Right atrium auricular region (tissue), 2 donors: Measurements from ENCODE around the gene METTL5. TPM values are rescaled to one million over a fixed set of nuclear protein-coding genes. Genes with fewer than 3 reads are reported as not detected.

Experiments used
- DNase-seq: peaks from one replicate; pipeline ENCODE4 v3.0.0-alpha.2; 2019; ENCODE audit warnings: low spot score
- H3K27ac ChIP-seq, 2 donors: fragments of 200-600 bp; sonication (generic); 1 replicate in 1 of 2; 2 replicates in 1 of 2; pipeline ENCODE4 v1.5.1; 2016 to 2019
- H3K27me3 ChIP-seq, 2 donors: fragments of 200-600 bp; sonication (generic); one replicate each; pipeline versions ENCODE4 v1.5.1 to v1.6.0; 2017 to 2019
- H3K36me3 ChIP-seq: fragments of 200-600 bp; sonication (generic); one replicate; pipeline ENCODE4 v1.5.1; 2016
- H3K4me1 ChIP-seq, 2 donors: fragments of 200-600 bp; sonication (generic); one replicate each; pipeline versions ENCODE4 v1.5.1 to v1.6.0; 2017 to 2019
- H3K4me3 ChIP-seq, 2 donors: fragments of 200-600 bp; sonication (generic); 1 replicate in 1 of 2; 2 replicates in 1 of 2; pipeline ENCODE4 v1.5.1; 2017 to 2019; ENCODE audit warnings: mild to moderate bottlenecking in 1 of 2, moderate library complexity in 1 of 2
- H3K9me3 ChIP-seq, 2 donors: fragments of 200-600 bp; sonication (generic); one replicate each; pipeline ENCODE4 v1.5.1; 2019
- total RNA-seq, 2 donors: library from RNA; depleted of rRNA; stranded (reverse); fragments of >200 nt; gene quantifications; one replicate each; pipeline ENCODE4 v1.1.0, GENCODE V29; 2016
- TF ChIP-seq, protein P1 (sequence below), 2 donors: fragments of 200-600 bp; sonication (generic); IDR thresholded peaks; one replicate each; pipeline ENCODE4 v1.5.1; 2019; ENCODE audit warnings: antibody characterized with exemption in 2 of 2

METTL5 gene
- total RNA-seq, 2 donors from 2014 or later = 47.8 to 49.0 TPM

DNA sequence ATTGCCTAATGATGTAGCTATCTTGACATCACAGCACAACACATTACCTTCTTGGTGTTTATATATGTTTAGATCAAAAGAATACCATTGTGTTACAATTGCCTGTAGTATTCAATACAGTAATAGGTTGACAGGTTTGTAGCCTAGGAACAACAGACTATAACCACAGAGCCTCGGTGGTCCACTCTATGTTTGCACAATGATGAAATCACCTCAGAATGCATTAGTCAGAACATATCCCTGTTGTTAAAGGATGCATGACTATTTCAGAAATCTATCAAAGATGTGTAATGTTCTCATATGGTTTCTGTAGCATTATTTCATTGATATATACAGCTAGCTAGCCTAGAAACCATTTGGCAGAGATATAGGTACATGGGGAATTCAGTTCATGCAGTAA is 8.9 kb downstream of the METTL5 start:
- TF ChIP-seq, protein P1, sequence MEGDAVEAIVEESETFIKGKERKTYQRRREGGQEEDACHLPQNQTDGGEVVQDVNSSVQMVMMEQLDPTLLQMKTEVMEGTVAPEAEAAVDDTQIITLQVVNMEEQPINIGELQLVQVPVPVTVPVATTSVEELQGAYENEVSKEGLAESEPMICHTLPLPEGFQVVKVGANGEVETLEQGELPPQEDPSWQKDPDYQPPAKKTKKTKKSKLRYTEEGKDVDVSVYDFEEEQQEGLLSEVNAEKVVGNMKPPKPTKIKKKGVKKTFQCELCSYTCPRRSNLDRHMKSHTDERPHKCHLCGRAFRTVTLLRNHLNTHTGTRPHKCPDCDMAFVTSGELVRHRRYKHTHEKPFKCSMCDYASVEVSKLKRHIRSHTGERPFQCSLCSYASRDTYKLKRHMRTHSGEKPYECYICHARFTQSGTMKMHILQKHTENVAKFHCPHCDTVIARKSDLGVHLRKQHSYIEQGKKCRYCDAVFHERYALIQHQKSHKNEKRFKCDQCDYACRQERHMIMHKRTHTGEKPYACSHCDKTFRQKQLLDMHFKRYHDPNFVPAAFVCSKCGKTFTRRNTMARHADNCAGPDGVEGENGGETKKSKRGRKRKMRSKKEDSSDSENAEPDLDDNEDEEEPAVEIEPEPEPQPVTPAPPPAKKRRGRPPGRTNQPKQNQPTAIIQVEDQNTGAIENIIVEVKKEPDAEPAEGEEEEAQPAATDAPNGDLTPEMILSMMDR (IDR thresholded peaks at IDR 0.05) = no peak
- Histone ChIP-seq H3K36me3 (peaks cover 64% of the 10 kb centered on the region), H3K4me3 (no peak overlapping the region), H3K4me1 (no peaks in the 10 kb centered on the region), H3K27me3 (no peaks in the 10 kb centered on the region), H3K27ac (no peak overlapping the region), H3K9me3 (no peaks in the 10 kb centered on the region)
- no peak for DNase-seq

DNA sequence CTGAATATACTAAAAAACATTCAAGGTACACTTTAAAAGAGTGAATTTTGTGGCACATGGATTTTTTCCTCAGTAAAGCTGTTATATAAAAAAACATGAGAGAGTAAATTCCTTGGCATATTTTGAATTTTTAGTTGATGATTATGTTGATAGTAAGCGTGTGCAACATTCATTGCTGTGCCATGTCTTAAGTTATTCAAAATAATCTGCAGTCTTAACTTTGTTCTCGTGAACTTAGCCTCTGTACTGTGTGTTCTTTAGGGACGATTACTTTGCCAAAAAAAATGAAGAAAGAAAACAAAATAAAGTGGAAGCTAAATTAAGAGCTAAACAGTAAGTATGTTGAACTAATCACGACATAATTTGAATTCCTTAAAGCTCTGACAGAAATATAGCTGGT is 16.5 kb downstream of the METTL5 start:
- TF ChIP-seq, protein P1 (IDR thresholded peaks at IDR 0.05) = no peak
- peaks cover 79% of the 10 kb centered on the region for H3K36me3 ChIP-seq
- H3K27ac ChIP-seq = no peak overlapping the region
- no peak overlapping the region for H3K4me3 ChIP-seq
- H3K9me3 ChIP-seq = no peaks in the 10 kb centered on the region
- H3K4me1 ChIP-seq = no peaks in the 10 kb centered on the region
- no peak for DNase-seq
- no peaks in the 10 kb centered on the region for H3K27me3 ChIP-seq

DNA sequence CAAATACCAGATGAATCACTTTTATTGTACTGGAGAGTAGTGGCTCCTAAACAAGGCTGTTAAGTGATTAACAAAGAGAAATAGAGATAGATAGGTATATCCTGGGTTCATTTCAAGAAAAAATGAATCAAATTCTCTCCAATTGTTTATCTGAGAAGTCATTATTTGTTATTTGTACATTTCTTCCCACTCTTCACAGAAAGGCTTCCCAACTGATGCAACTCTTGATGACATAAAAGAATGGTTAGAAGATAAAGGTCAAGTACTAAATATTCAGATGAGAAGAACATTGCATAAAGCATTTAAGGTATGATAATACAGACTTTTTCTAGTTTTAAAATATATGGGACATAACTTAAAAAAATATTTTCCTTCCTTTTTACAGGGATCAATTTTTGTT is 18.1 kb downstream of the METTL5 start:
- DNase-seq = no peak
- H3K27ac ChIP-seq = no peak overlapping the region
- H3K4me3 ChIP-seq = no peak overlapping the region
- TF ChIP-seq, protein P1 (IDR thresholded peaks at IDR 0.05) = no peak
- peaks cover 0 to 4% of the 10 kb centered on the region in 2 donors for H3K4me1 ChIP-seq
- H3K36me3 ChIP-seq = peaks cover 73% of the 10 kb centered on the region
- H3K27me3 ChIP-seq = no peaks in the 10 kb centered on the region
- H3K9me3 ChIP-seq = no peaks in the 10 kb centered on the region

DNA sequence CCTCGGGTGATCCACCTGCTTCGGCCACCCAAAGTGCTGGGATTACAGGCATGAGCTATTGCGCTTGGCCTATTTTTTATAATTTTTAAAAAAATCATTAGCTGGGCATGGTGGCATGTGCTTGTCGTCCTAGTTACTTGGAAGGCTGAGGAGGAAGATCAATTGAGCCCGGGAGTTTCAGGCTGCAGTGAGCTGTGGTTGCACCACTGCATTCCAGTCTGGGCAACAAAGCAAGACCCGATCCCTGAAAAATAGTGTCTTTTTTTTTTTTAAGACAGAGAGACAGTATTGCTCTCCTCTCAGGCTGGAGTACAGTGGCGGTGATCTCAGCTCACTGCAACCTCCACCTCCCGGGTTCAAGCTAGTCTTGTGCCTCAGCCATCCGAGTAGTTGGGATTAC is 21.2 kb downstream of the METTL5 start:
- no peak overlapping the region for H3K4me3 ChIP-seq
- TF ChIP-seq, protein P1 (IDR thresholded peaks at IDR 0.05) = no peak
- no peak for DNase-seq
- peaks cover 50% of the 10 kb centered on the region for H3K36me3 ChIP-seq
- no peaks in the 10 kb centered on the region for H3K27me3 ChIP-seq
- H3K9me3 ChIP-seq = no peaks in the 10 kb centered on the region
- H3K27ac ChIP-seq = no peak overlapping the region
- H3K4me1 ChIP-seq = peaks cover 0 to 14% of the 10 kb centered on the region in 2 donors

DNA sequence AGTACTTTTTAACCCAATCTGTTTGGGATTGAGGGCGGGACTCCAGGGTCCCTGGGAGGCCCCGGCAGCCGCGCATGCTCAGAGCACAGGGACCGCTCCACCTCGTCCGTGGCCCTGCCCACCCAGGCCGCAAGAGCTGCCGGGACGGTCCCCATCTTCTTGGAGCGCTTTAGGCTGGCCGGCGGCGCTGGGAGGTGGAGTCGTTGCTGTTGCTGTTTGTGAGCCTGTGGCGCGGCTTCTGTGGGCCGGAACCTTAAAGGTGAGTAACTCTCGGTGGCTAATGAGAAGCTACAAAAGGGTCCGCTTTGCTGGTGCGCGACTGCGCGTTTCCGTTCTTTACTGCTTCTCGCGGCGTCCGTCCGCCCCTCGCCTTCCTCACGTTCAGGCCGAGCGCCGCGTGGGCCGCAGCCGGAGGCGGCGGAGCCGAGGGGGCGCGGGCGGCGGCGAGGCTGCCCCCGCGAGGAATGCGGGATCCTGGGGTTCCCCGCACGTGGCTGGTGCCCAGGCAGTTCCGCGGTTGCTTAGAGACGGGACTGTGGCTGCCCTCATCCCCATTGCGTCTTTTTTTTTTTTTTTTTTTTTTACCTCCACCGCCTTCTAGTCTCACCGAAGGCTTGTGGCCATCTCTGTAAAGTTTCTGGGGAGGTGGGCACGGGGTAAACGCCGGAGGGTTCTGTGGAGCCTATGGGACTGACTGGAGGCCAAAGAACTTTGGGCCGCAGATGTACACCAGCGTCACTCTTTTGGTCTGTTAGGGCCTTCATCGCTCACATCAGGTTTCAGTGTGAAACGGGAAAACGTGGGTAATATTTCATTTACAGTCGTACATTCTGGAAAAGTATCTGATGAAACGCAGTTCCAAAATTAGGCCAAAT is 25.8 kb downstream of the METTL5 start, which contains the start of gene SSB:
Gene SSB (plus strand): TSS at position 154 of the 875 bp plus-strand sequence. CDS start 2,090 bp downstream, outside the sequence.
- H3K9me3 ChIP-seq = no peaks in the 10 kb centered on the region
- TF ChIP-seq, protein P1 (IDR thresholded peaks at IDR 0.05) = no peak
- DNase-seq = peak; percentile 88
- peak within 1 kb of the TSS; percentile 79 to 89 for H3K4me3 ChIP-seq
- H3K36me3 ChIP-seq = peaks cover 20% of the 10 kb centered on the region
- no peaks in the 10 kb centered on the region for H3K27me3 ChIP-seq
- peaks cover 0 to 14% of the 10 kb centered on the region in 2 donors for H3K4me1 ChIP-seq
- H3K27ac ChIP-seq = peak within 1 kb of the TSS; percentile 84 to 91
